ENCODE data around the gene SDHB.

GRCh38 chr1:17020502-17020901, 33.3 kb downstream of the SDHB start:
- TF ChIP-seq, protein P1, sequence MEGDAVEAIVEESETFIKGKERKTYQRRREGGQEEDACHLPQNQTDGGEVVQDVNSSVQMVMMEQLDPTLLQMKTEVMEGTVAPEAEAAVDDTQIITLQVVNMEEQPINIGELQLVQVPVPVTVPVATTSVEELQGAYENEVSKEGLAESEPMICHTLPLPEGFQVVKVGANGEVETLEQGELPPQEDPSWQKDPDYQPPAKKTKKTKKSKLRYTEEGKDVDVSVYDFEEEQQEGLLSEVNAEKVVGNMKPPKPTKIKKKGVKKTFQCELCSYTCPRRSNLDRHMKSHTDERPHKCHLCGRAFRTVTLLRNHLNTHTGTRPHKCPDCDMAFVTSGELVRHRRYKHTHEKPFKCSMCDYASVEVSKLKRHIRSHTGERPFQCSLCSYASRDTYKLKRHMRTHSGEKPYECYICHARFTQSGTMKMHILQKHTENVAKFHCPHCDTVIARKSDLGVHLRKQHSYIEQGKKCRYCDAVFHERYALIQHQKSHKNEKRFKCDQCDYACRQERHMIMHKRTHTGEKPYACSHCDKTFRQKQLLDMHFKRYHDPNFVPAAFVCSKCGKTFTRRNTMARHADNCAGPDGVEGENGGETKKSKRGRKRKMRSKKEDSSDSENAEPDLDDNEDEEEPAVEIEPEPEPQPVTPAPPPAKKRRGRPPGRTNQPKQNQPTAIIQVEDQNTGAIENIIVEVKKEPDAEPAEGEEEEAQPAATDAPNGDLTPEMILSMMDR (CRISPR knock-in tag; IDR thresholded peaks at IDR 0.05) = no peak
- TF ChIP-seq, protein P2, sequence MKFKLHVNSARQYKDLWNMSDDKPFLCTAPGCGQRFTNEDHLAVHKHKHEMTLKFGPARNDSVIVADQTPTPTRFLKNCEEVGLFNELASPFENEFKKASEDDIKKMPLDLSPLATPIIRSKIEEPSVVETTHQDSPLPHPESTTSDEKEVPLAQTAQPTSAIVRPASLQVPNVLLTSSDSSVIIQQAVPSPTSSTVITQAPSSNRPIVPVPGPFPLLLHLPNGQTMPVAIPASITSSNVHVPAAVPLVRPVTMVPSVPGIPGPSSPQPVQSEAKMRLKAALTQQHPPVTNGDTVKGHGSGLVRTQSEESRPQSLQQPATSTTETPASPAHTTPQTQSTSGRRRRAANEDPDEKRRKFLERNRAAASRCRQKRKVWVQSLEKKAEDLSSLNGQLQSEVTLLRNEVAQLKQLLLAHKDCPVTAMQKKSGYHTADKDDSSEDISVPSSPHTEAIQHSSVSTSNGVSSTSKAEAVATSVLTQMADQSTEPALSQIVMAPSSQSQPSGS (CRISPR knock-in tag; IDR thresholded peaks at IDR 0.05) = no peak
- TF ChIP-seq TCF12 (IDR thresholded peaks at IDR 0.05) (no peak), TCF12 (CRISPR knock-in tag; IDR thresholded peaks at IDR 0.05) (no peak), ZNF10 (CRISPR knock-in tag; IDR thresholded peaks at IDR 0.05; ENCODE audit: borderline replicate concordance, low read depth) (no peak), KAT7 (CRISPR knock-in tag; IDR thresholded peaks at IDR 0.05; ENCODE audit: borderline replicate concordance) (no peak), EZH2 (conservative IDR thresholded peaks at IDR 0.05; ENCODE audit: low read depth, low read length) (no peak), ZBTB4 (CRISPR knock-in tag; IDR thresholded peaks at IDR 0.05; ENCODE audit: borderline replicate concordance) (no peak)

All from HepG2 (cell line).